Left ventricle myocardium inferior (tissue), 1 donor: ENCODE results near the gene GPR176. TPM values are rescaled to one million over a fixed set of nuclear protein-coding genes. Genes with fewer than 3 reads are reported as not detected.
A peak's percentile ranks its signal among the peaks of the same experiment; 100 is the strongest.

Source experiments
- DNase-seq: peaks from one replicate; pipeline ENCODE4 v3.0.0-alpha.2; 2020
- H3K27ac ChIP-seq: fragments of 200-600 bp; replicated peaks from 2 replicates; pipeline ENCODE4 v1.8.0; 2021
- H3K27me3 ChIP-seq: fragments of 200-600 bp; 2 replicates; pipeline ENCODE4 v1.8.0; 2021; ENCODE audit warnings: low read depth
- H3K36me3 ChIP-seq: fragments of 200-600 bp; 2 replicates; pipeline ENCODE4 v1.8.0; 2021
- H3K4me1 ChIP-seq: fragments of 200-600 bp; 2 replicates; pipeline ENCODE4 v1.8.0; 2021
- H3K4me3 ChIP-seq: fragments of 200-600 bp; 2 replicates; pipeline ENCODE4 v1.8.0; 2021; ENCODE audit warnings: mild to moderate bottlenecking, moderate library complexity
- H3K9me3 ChIP-seq: fragments of 200-600 bp; replicated peaks from 2 replicates; pipeline ENCODE4 v1.8.0; 2021
- CTCF ChIP-seq: fragments of 200-600 bp; IDR thresholded peaks from 2 replicates; pipeline ENCODE4 v1.8.0; 2021; ENCODE audit warnings: antibody characterized with exemption, mild to moderate bottlenecking, borderline replicate concordance
- intact Hi-C: fragments of 100-400 bp; cut with micrococcal nuclease; formaldehyde crosslinking; loops from one replicate; pipeline ENCODE4 v1.11.0; 2022
- total RNA-seq: library from RNA; stranded (reverse); fragmentation: NEBNext Ultra II Directional; extraction: Animal tissue kit (Norgen Biotek cat#: 25700); gene quantifications from one replicate; pipeline ENCODE4 v1.2.1, GENCODE V29; 2021
- donor health status: DM: no; HTN: yes; CAD: no; lungs with severe emphysema.

Gene GPR176
- total RNA-seq, 1 donor from 2014 or later: 1.6 TPM

GRCh38 chr15:39890621-39891020, 29.4 kb downstream of the GPR176 start:
- Histone ChIP-seq H3K4me1 (no peaks in the 10 kb centered on the region), H3K27me3 (no peaks in the 10 kb centered on the region), H3K36me3 (no peaks in the 10 kb centered on the region), H3K9me3 (no peaks in the 10 kb centered on the region), H3K4me3 (no peak overlapping the region), H3K27ac (no peak overlapping the region)
- TF ChIP-seq CTCF: no peak
- intact Hi-C loops: no loop called here
- no peak for DNase-seq

GRCh38 chr15:39889601-39890000, 30.5 kb downstream of the GPR176 start:
- Histone ChIP-seq H3K27ac (no peak overlapping the region), H3K4me3 (no peak overlapping the region), H3K4me1 (no peaks in the 10 kb centered on the region), H3K27me3 (no peaks in the 10 kb centered on the region), H3K36me3 (no peaks in the 10 kb centered on the region), H3K9me3 (no peaks in the 10 kb centered on the region)
- intact Hi-C loops: no loop called here
- DNase-seq: no peak
- no peak for TF ChIP-seq CTCF

- no peaks in the 10 kb centered on the region for H3K36me3 ChIP-seq
- intact Hi-C loops: no loop called here
- no peaks in the 10 kb centered on the region for H3K4me1 ChIP-seq
- H3K27me3 ChIP-seq: no peaks in the 10 kb centered on the region
- DNase-seq: no peak
- no peak overlapping the region for H3K4me3 ChIP-seq
- no peak overlapping the region for H3K27ac ChIP-seq
- no peaks in the 10 kb centered on the region for H3K9me3 ChIP-seq
- no peak for TF ChIP-seq CTCF
Measured at GRCh38 chr15:39888809-39889208, 31.3 kb downstream of the GPR176 start.

GRCh38 chr15:39888243-39888642, 31.8 kb downstream of the GPR176 start:
- no peak for TF ChIP-seq CTCF
- Histone ChIP-seq H3K27me3 (no peaks in the 10 kb centered on the region), H3K27ac (no peak overlapping the region), H3K4me3 (no peak overlapping the region), H3K9me3 (no peaks in the 10 kb centered on the region), H3K4me1 (no peaks in the 10 kb centered on the region), H3K36me3 (no peaks in the 10 kb centered on the region)
- no peak for DNase-seq
- intact Hi-C loops: no loop called here

- H3K27ac ChIP-seq: no peak overlapping the region
- no peaks in the 10 kb centered on the region for H3K9me3 ChIP-seq
- H3K4me1 ChIP-seq: no peaks in the 10 kb centered on the region
- H3K27me3 ChIP-seq: no peaks in the 10 kb centered on the region
- no peaks in the 10 kb centered on the region for H3K36me3 ChIP-seq
- no peak overlapping the region for H3K4me3 ChIP-seq
- no peak for DNase-seq
- TF ChIP-seq CTCF: peak; percentile 48
- intact Hi-C loops: no loop called here
Measured at GRCh38 chr15:39887832-39888231, 32.2 kb downstream of the GPR176 start.

GRCh38 chr15:39887211-39887610, 32.9 kb downstream of the GPR176 start:
- intact Hi-C loops: no loop called here
- DNase-seq: no peak
- Histone ChIP-seq H3K4me1 (no peaks in the 10 kb centered on the region), H3K9me3 (no peaks in the 10 kb centered on the region), H3K4me3 (no peak overlapping the region), H3K27me3 (no peaks in the 10 kb centered on the region), H3K27ac (no peak overlapping the region), H3K36me3 (no peaks in the 10 kb centered on the region)
- no peak for TF ChIP-seq CTCF
